Large intestine (tissue), 3 donors: ENCODE measurements around the gene STX11. TPM values are rescaled to one million over a fixed set of nuclear protein-coding genes. Genes with fewer than 3 reads are reported as not detected.

Source experiments
- DNase-seq, 2 donors: peaks; one replicate each; pipeline versions ENCODE4 v3.0.0 to v3.0.0-alpha.2; 2013
- H3K27ac ChIP-seq: one replicate; pipeline ENCODE4 v1.5.1; 2013; ENCODE audit warnings: low read length
- H3K27me3 ChIP-seq: 2 replicates; pipeline ENCODE4 v1.6.1; 2013; ENCODE audit warnings: low read length; ENCODE audit not compliant: control insufficient read depth, insufficient read depth
- H3K36me3 ChIP-seq: 2 replicates; pipeline ENCODE4 v1.6.1; 2013; ENCODE audit warnings: low read length; ENCODE audit not compliant: control insufficient read depth, insufficient read depth
- H3K4me1 ChIP-seq: one replicate; pipeline ENCODE4 v1.6.1; 2013; ENCODE audit warnings: low read length; ENCODE audit not compliant: control insufficient read depth, insufficient read depth
- H3K4me3 ChIP-seq: one replicate; pipeline ENCODE4 v1.5.1; 2013; ENCODE audit warnings: low read length
- H3K9me3 ChIP-seq: one replicate; pipeline ENCODE4 v1.6.1; 2013; ENCODE audit warnings: mild to moderate bottlenecking, low read depth, low read length, moderate library complexity; ENCODE audit not compliant: control insufficient read depth
- WGBS: methylation state at CpG from one replicate; pipeline ENCODE4 v1.1.5; 2013; ENCODE audit warnings: low lambda C conversion rate; ENCODE audit not compliant: insufficient coverage; 5-methylcytosine and 5-hydroxymethylcytosine counted together
- polyA plus RNA-seq: library from polyadenylated mRNA; unstranded; fragments of 120-200 nt; gene quantifications from one replicate; pipeline ENCODE4 v1.2.1, GENCODE V29; 2013

STX11 gene
- polyA plus RNA-seq, 1 donor, result 2.6 TPM

DNA sequence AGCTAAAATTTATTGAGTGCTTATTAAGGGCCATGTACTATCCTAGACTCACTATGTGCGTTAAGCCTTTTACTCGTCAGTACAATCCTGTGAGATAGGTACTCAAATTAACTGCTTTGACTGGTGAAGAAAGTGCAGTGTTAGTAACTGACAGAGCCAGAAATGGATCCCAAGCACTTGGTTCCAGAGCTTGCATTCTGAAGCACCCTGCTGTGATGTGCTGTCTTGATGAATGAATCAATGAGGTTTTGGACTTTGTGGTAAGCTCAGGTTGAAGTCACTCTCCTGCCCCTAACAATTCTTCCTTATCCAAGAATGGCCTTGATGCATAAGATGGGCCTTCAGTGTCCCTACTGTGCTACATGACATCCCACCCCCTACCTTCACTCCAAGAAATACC, 3.7 kb downstream of the STX11 start:
- DNase-seq, result no peak
- Histone ChIP-seq H3K27me3 (peaks cover 44% of the 10 kb centered on the region), H3K27ac (no peak overlapping the region), H3K36me3 (no peaks in the 10 kb centered on the region), H3K4me3 (no peak overlapping the region), H3K9me3 (peaks cover 2% of the 10 kb centered on the region), H3K4me1 (peaks cover 5% of the 10 kb centered on the region)
- WGBS, result no CpG with 5 or more reads among the region's 2 CpGs

DNA sequence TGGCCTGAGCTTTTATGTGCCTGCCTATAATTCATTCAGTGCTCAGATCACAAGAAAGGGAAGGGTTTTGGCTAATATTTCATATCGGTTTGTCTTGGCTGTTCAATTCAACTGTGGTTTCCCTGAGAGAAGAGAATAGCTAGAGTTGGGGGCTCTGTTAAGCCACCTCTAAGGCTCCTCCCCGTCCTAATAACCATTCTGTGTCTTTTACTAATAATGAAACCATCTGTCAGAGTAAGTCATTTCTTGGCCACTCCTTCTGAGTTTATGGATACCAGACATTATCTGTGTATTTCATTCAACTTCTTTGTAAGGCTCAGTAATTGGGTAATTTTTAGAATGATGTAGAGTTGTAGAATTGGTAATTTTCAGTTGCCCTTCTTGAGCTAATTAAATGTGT, 5.2 kb downstream of the STX11 start:
- Histone ChIP-seq H3K4me1 (no peaks in the 10 kb centered on the region), H3K4me3 (no peak overlapping the region), H3K27me3 (peaks cover 30% of the 10 kb centered on the region), H3K9me3 (no peaks in the 10 kb centered on the region), H3K36me3 (no peaks in the 10 kb centered on the region), H3K27ac (no peak overlapping the region)
- no CpG with 5 or more reads among the region's 2 CpGs for WGBS
- no peak for DNase-seq

- H3K27ac ChIP-seq, result no peak overlapping the region
- no CpG with 5 or more reads among the region's 3 CpGs for WGBS
- no peak overlapping the region for H3K4me3 ChIP-seq
- H3K36me3 ChIP-seq, result no peaks in the 10 kb centered on the region
- peak in 1 of 2 donors; percentile 33 for DNase-seq
- no peaks in the 10 kb centered on the region for H3K9me3 ChIP-seq
- H3K27me3 ChIP-seq, result peaks cover 23% of the 10 kb centered on the region
- H3K4me1 ChIP-seq, result no peaks in the 10 kb centered on the region
Measured at GRCh38 chr6:144156338-144156737, 6.0 kb downstream of the STX11 start.

GRCh38 chr6:144156991-144157390, 6.7 kb downstream of the STX11 start:
- H3K27ac ChIP-seq, result no peak overlapping the region
- DNase-seq, result no peak
- no peaks in the 10 kb centered on the region for H3K4me1 ChIP-seq
- H3K4me3 ChIP-seq, result no peak overlapping the region
- no CpG with 5 or more reads among the region's 3 CpGs for WGBS
- no peaks in the 10 kb centered on the region for H3K36me3 ChIP-seq
- no peaks in the 10 kb centered on the region for H3K9me3 ChIP-seq
- H3K27me3 ChIP-seq, result peaks cover 18% of the 10 kb centered on the region

- Histone ChIP-seq H3K9me3 (no peaks in the 10 kb centered on the region), H3K4me3 (no peak overlapping the region), H3K36me3 (no peaks in the 10 kb centered on the region), H3K4me1 (no peaks in the 10 kb centered on the region), H3K27ac (no peak overlapping the region), H3K27me3 (peaks cover 14% of the 10 kb centered on the region)
- WGBS, result no CpG with 5 or more reads among the region's 3 CpGs
- DNase-seq, result peak in 1 of 2 donors; percentile 16
Measured at GRCh38 chr6:144158133-144158532, 7.8 kb downstream of the STX11 start.

DNA sequence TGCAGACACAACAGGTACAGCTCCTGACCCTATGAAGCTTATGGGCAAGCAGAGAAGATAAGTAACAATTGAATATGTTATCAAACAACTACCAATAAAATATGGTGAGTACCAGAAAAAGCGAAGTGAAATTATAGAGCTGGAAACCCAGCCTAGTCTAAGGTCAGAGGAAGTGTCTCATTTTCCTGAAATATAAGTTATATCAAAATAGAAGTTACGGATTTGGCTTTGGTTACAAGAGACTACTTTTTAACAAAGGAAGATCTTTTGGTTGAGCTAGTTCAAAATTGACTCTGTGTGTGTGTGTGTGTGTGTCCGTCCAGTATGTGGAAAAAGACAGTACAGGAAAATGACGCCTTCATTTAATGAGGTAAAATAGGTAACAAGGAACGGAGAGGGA, 8.9 kb downstream of the STX11 start:
- H3K36me3 ChIP-seq, result no peaks in the 10 kb centered on the region
- no peak overlapping the region for H3K27ac ChIP-seq
- DNase-seq, result no peak
- WGBS, result 89% methylated on average over 4 of the region's 5 CpGs
- peaks cover 6% of the 10 kb centered on the region for H3K27me3 ChIP-seq
- H3K9me3 ChIP-seq, result no peaks in the 10 kb centered on the region
- no peak overlapping the region for H3K4me3 ChIP-seq
- no peaks in the 10 kb centered on the region for H3K4me1 ChIP-seq

GRCh38 chr6:144159742-144160141, 9.4 kb downstream of the STX11 start:
- no peak for DNase-seq
- Histone ChIP-seq H3K27me3 (peaks cover 6% of the 10 kb centered on the region), H3K4me1 (no peaks in the 10 kb centered on the region), H3K27ac (no peak overlapping the region), H3K4me3 (no peak overlapping the region), H3K36me3 (no peaks in the 10 kb centered on the region), H3K9me3 (no peaks in the 10 kb centered on the region)
- no CpG with 5 or more reads among the region's 4 CpGs for WGBS

- Histone ChIP-seq H3K4me3 (no peak overlapping the region), H3K27me3 (no peaks in the 10 kb centered on the region), H3K4me1 (no peaks in the 10 kb centered on the region), H3K27ac (no peak overlapping the region), H3K9me3 (no peaks in the 10 kb centered on the region), H3K36me3 (no peaks in the 10 kb centered on the region)
- no peak for DNase-seq
- WGBS, result 63% methylated on average over 1 of the region's 2 CpGs
Measured at GRCh38 chr6:144160431-144161005, 10.2 kb downstream of the STX11 start.

- no peaks in the 10 kb centered on the region for H3K9me3 ChIP-seq
- WGBS, result 95% methylated on average over 3 of the region's 5 CpGs
- no peak overlapping the region for H3K27ac ChIP-seq
- no peaks in the 10 kb centered on the region for H3K4me1 ChIP-seq
- H3K27me3 ChIP-seq, result no peaks in the 10 kb centered on the region
- DNase-seq, result no peak
- no peaks in the 10 kb centered on the region for H3K36me3 ChIP-seq
- no peak overlapping the region for H3K4me3 ChIP-seq
Measured at GRCh38 chr6:144161975-144162374, 11.7 kb downstream of the STX11 start.

- Histone ChIP-seq H3K4me1 (no peaks in the 10 kb centered on the region), H3K27me3 (no peaks in the 10 kb centered on the region), H3K36me3 (no peaks in the 10 kb centered on the region), H3K9me3 (no peaks in the 10 kb centered on the region), H3K27ac (no peak overlapping the region), H3K4me3 (no peak overlapping the region)
- no peak for DNase-seq
- 100% methylated on average over 4 of the region's 7 CpGs for WGBS
Measured at GRCh38 chr6:144162977-144163376, 12.7 kb downstream of the STX11 start.

- Histone ChIP-seq H3K27me3 (no peaks in the 10 kb centered on the region), H3K4me3 (no peak overlapping the region), H3K9me3 (no peaks in the 10 kb centered on the region), H3K36me3 (no peaks in the 10 kb centered on the region), H3K27ac (no peak overlapping the region), H3K4me1 (no peaks in the 10 kb centered on the region)
- no peak for DNase-seq
- WGBS, result no CpG with 5 or more reads among the region's 5 CpGs
Measured at GRCh38 chr6:144165784-144166183, 15.5 kb downstream of the STX11 start.
